Stimulated activated CD8-positive, alpha-beta memory T cell treated with anti-CD3 and anti-CD28 coated beads, Interleukin-4, amount 100 ng/mL, for 4 hours (primary cell): ENCODE measurements around the gene RABL3.
"Not testable (repeated sequence)": the region's sequence is repeated elsewhere in the genome, so short reads cannot be mapped to it uniquely, and the experiment has no call there.

Experiments
- DNase-seq, 2 donors: peaks; one replicate each; pipeline ENCODE4 v3.0.0-alpha.2; 2020; ENCODE audit warnings: low read depth in 2 of 2, low spot score in 1 of 2

The RABL3 gene

GRCh38 chr3:120683671-120684301 is 58.5 kb downstream of the RABL3 start:
- DNase-seq, result no peak

- no peak for DNase-seq
Measured at GRCh38 chr3:120683213-120683612, 59.1 kb downstream of the RABL3 start.

GRCh38 chr3:120682095-120682681 is 60.1 kb downstream of the RABL3 start, which contains the start of gene HGD:
TSS of gene HGD (minus strand) at chr3:120682239. CDS start at chr3:120682111, 128 bp downstream.
- DNase-seq, result no peak

- DNase-seq, result no peak
Measured at GRCh38 chr3:120681506-120682038, 60.7 kb downstream of the RABL3 start.

GRCh38 chr3:120681018-120681417 is 61.3 kb downstream of the RABL3 start:
- no peak for DNase-seq

GRCh38 chr3:120680193-120680894 is 62.0 kb downstream of the RABL3 start:
- no peak for DNase-seq

- no peak for DNase-seq
Measured at GRCh38 chr3:120678984-120679383, 63.3 kb downstream of the RABL3 start.

GRCh38 chr3:120678331-120678947 is 63.9 kb downstream of the RABL3 start:
- no peak for DNase-seq

GRCh38 chr3:120677193-120677592 is 65.1 kb downstream of the RABL3 start:
- not testable (repeated sequence) for DNase-seq

- no peak for DNase-seq
Measured at GRCh38 chr3:120673116-120673515, 69.2 kb downstream of the RABL3 start.

GRCh38 chr3:120670576-120670975 is 71.7 kb downstream of the RABL3 start:
- DNase-seq, result no peak

GRCh38 chr3:120664926-120665325 is 77.4 kb downstream of the RABL3 start:
- no peak for DNase-seq

GRCh38 chr3:120661945-120662344 is 80.4 kb downstream of the RABL3 start:
- DNase-seq, result no peak

GRCh38 chr3:120661106-120661905 is 81.0 kb downstream of the RABL3 start:
- DNase-seq, result no peak

- no peak for DNase-seq
Measured at GRCh38 chr3:120659834-120660233, 82.5 kb downstream of the RABL3 start.

GRCh38 chr3:120659285-120659684 is 83.0 kb downstream of the RABL3 start:
- DNase-seq, result no peak

- DNase-seq, result no peak
Measured at GRCh38 chr3:120652896-120653545, 89.3 kb downstream of the RABL3 start.

GRCh38 chr3:120652281-120652680 is 90.0 kb downstream of the RABL3 start:
- DNase-seq, result no peak

GRCh38 chr3:120650311-120650710 is 92.0 kb downstream of the RABL3 start:
- DNase-seq, result no peak

- no peak for DNase-seq
Measured at GRCh38 chr3:120649830-120650233, 92.5 kb downstream of the RABL3 start.
